GM20000 (cell line): ENCODE measurements around the gene MMP24OS.
"Not testable (repeated sequence)": the region's sequence is repeated elsewhere in the genome, so short reads cannot be mapped to it uniquely, and the experiment has no call there.

Source experiments
- DNase-seq: peaks from one replicate; pipeline ENCODE4 v3.0.0; 2012; ENCODE audit warnings: low spot score
- CTCF ChIP-seq: IDR thresholded peaks from 2 replicates; pipeline ENCODE4 v1.5.1; 2012; ENCODE audit warnings: mild to moderate bottlenecking, control low read depth; ENCODE audit errors: extremely low read depth, missing control alignments

Gene MMP24OS

GRCh38 chr20:35319871-35320197 lies 41.9 kb upstream of the MMP24OS start:
- TF ChIP-seq CTCF, result no peak

GRCh38 chr20:35319192-35319870 lies 41.4 kb upstream of the MMP24OS start:
- no peak for TF ChIP-seq CTCF
- no peak for DNase-seq

More at GRCh38 chr20:35319871-35320197, 41.9 kb upstream of the MMP24OS start:
- no peak for DNase-seq

- no peak for TF ChIP-seq CTCF
- no peak for DNase-seq
Observed at GRCh38 chr20:35318502-35319157, 40.7 kb upstream of the MMP24OS start.

- DNase-seq, result no peak
- no peak for TF ChIP-seq CTCF
Observed at GRCh38 chr20:35317416-35318210, 39.7 kb upstream of the MMP24OS start.

DNA sequence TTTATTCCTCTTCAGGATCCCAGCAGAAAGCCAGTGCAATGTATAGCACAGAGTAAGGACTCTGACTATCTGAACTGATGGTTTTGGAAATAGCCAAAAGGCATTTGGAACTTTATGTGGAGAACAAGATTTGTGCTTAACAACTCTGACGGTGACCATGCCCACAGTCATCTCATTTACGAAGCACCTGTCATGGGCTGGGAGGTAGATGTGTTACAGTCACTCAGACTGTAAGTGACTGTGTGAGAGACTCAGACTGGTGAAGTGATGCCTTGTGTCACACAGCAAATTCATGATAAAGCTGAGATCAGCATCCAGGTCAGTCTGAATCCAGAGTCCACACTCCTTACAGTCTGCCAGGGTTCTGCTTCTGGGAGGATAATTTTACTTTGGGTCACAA lies 38.2 kb upstream of the MMP24OS start:
- DNase-seq, result no peak
- no peak for TF ChIP-seq CTCF

DNA sequence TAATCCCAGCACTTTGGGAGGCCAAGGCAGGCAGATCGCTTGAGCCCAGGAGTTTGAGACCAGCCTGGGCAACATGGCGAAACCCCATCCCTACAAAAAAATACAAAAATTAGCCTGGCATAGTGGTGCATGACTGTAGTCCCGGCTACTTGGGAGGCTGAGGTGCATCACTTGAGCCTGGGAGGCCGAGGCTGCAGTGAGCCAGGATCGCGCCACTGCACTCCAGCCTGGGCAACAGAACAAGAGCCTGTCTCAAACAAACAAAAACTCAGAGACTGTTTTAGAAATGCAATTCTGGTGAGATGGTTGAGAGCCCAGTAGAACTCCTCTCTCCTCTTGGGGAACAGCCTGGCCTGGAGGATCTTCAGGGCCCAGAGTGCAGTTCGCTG lies 37.7 kb upstream of the MMP24OS start:
- DNase-seq, result not testable (repeated sequence)

- DNase-seq, result no peak
Observed at GRCh38 chr20:35314816-35315631, 37.1 kb upstream of the MMP24OS start.

More at GRCh38 chr20:35314816-35315631, 37.1 kb upstream of the MMP24OS start:
- TF ChIP-seq CTCF, result no peak
